Esophagus squamous epithelium (tissue), 5 donors: ENCODE measurements around the gene TRIM71. TPM values are rescaled to one million over a fixed set of nuclear protein-coding genes. Genes with fewer than 3 reads are reported as not detected.

Source experiments
- DNase-seq: peaks from one replicate; lab custom pipeline; 2025; lab: John Stamatoyannopoulos, UW
- H3K27ac ChIP-seq, 4 donors: fragments of 200-600 bp; sonication (generic); one replicate each; pipeline ENCODE4 v1.5.1; 2016 to 2019; ENCODE audit warnings: mild to moderate bottlenecking in 1 of 4
- H3K27me3 ChIP-seq, 4 donors: fragments of 200-600 bp; sonication (generic); 1 replicate in 3 of 4; 2 replicates in 1 of 4; pipeline versions ENCODE4 v1.5.1 to v1.6.0; 2017 to 2021; ENCODE audit warnings: antibody characterized with exemption in 1 of 4
- H3K36me3 ChIP-seq, 3 donors: fragments of 200-600 bp; sonication (generic); one replicate each; pipeline ENCODE4 v1.5.1; 2016 to 2019
- H3K4me1 ChIP-seq, 3 donors: fragments of 200-600 bp; sonication (generic); one replicate each; pipeline ENCODE4 v1.5.1; 2017 to 2019
- H3K4me3 ChIP-seq, 4 donors: fragments of 200-600 bp; sonication (generic); 1 replicate in 3 of 4; 2 replicates in 1 of 4; pipeline ENCODE4 v1.5.1; 2016 to 2019; ENCODE audit warnings: mild to moderate bottlenecking in 2 of 4, moderate library complexity in 1 of 4
- H3K9me3 ChIP-seq, 3 donors: fragments of 200-600 bp; sonication (generic); one replicate each; pipeline ENCODE4 v1.5.1; 2016 to 2019
- POLR2A ChIP-seq, 4 donors: fragments of 450-650 bp; IDR thresholded peaks; one replicate each; pipeline ENCODE4 v1.6.1; 2017; ENCODE audit warnings: antibody characterized with exemption in 4 of 4, mild to moderate bottlenecking in 4 of 4, moderate library complexity in 3 of 4
- WGBS, 2 donors: methylation state at CpG; one replicate each; pipeline ENCODE4 v1.1.5; 2018; 5-methylcytosine and 5-hydroxymethylcytosine counted together
- intact Hi-C: fragments of 100-400 bp; cut with DNase I; formaldehyde crosslinking; loops from one replicate; pipeline ENCODE4 v1.15.0; 2022
- total RNA-seq, 4 donors: library from RNA; depleted of rRNA; stranded (reverse); fragments of >200 nt; gene quantifications; one replicate each; pipeline ENCODE4 v1.1.0, GENCODE V29; 2016
- TF ChIP-seq, protein P1 (sequence below), 6 experiments: fragments of 450-650 bp in 4 of 6; fragments of 200-600 bp in 2 of 6; sonication (generic) in 2 of 6; IDR thresholded peaks; one replicate each; pipeline ENCODE4 v1.5.1; 2016 to 2019; ENCODE audit warnings: antibody characterized with exemption in 6 of 6, mild to moderate bottlenecking in 4 of 6, moderate library complexity in 4 of 6
- donor health status: DM: yes; HTN: yes; CAD: no.

The TRIM71 gene
- total RNA-seq, 4 donors from 2014 or later: not detected

DNA sequence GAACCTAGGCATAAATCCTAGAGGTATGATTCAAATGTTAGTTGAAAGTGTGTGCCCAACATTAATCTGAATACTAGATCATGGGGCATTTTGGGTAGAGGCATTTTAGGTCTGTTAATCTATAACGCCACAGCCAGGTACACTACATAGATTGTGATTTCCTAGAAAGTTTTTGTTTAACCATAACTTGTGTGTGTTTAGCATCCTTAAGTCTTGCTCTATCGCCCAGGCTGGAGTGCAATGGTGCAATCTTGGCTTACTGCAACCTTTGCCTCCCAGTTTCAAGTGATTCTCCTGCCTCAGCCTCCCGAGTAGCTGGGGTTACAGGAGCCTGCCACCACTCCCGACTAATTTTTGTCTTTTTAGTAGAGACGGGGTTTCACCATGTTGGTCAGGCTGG lies 59.1 kb downstream of the TRIM71 start:
- Histone ChIP-seq H3K4me3 (no peak overlapping the region), H3K27me3 (no peaks in the 10 kb centered on the region), H3K36me3 (no peaks in the 10 kb centered on the region), H3K4me1 (peaks cover 0 to 22% (median 7%) of the 10 kb centered on the region in 3 donors), H3K27ac (no peak overlapping the region), H3K9me3 (no peaks in the 10 kb centered on the region)
- intact Hi-C loops: no loop called here
- DNase-seq: no peak
- 85 to 89% methylated on average over 5 of the region's 5 CpGs for WGBS, 2 donors
- TF ChIP-seq, protein P1, sequence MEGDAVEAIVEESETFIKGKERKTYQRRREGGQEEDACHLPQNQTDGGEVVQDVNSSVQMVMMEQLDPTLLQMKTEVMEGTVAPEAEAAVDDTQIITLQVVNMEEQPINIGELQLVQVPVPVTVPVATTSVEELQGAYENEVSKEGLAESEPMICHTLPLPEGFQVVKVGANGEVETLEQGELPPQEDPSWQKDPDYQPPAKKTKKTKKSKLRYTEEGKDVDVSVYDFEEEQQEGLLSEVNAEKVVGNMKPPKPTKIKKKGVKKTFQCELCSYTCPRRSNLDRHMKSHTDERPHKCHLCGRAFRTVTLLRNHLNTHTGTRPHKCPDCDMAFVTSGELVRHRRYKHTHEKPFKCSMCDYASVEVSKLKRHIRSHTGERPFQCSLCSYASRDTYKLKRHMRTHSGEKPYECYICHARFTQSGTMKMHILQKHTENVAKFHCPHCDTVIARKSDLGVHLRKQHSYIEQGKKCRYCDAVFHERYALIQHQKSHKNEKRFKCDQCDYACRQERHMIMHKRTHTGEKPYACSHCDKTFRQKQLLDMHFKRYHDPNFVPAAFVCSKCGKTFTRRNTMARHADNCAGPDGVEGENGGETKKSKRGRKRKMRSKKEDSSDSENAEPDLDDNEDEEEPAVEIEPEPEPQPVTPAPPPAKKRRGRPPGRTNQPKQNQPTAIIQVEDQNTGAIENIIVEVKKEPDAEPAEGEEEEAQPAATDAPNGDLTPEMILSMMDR (IDR thresholded peaks at IDR 0.05): no peak
- no peak for TF ChIP-seq POLR2A (IDR thresholded peaks at IDR 0.05)

DNA sequence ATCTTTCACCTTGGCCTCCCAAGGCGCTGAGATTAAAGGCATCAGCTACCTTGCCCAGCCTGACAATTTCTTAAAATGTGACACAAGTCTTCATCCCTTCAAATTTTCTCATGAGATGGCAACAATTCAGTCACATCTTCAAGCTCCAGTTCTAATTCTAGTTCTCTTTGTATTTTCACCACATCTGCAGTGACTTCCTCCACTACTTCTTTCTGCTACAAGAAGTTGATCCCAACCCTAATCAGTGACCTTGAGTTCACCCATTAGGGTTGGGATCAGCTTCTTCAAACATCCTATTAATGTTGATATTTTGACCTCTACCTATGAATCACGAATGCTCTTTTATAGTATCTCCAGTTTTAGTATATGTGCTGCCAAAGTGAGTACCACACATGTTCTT lies 59.8 kb downstream of the TRIM71 start:
- intact Hi-C loops: no loop called here
- no peak for DNase-seq
- H3K9me3 ChIP-seq: no peaks in the 10 kb centered on the region
- 79 to 82% methylated on average over 2 of the region's 2 CpGs for WGBS, 2 donors
- no peak overlapping the region for H3K4me3 ChIP-seq
- H3K27ac ChIP-seq: no peak overlapping the region
- TF ChIP-seq, protein P1 (IDR thresholded peaks at IDR 0.05): no peak
- TF ChIP-seq POLR2A (IDR thresholded peaks at IDR 0.05): no peak
- H3K4me1 ChIP-seq: peaks cover 0 to 15% (median 7%) of the 10 kb centered on the region in 3 donors
- no peaks in the 10 kb centered on the region for H3K27me3 ChIP-seq
- no peaks in the 10 kb centered on the region for H3K36me3 ChIP-seq

DNA sequence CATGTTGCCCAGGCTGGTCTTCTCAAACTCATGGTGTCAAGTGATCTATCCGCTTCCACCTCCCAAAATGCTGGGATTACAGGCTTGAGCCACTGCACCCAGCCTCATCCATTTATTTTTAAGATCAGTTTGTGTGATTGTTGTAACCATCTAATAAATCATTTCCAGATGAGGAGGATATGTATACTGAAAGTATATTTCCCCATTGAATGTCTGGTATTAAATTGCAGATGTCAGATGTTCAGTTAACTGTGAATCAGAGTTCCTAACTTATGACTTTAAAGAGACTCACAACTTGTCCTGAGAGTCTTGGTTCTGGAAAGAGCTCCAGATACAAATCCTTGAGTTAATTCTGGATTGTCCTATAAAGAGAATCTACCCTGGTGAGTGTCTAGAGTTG lies 62.4 kb downstream of the TRIM71 start:
- Histone ChIP-seq H3K27ac (no peak overlapping the region), H3K9me3 (no peaks in the 10 kb centered on the region), H3K36me3 (no peaks in the 10 kb centered on the region), H3K4me1 (no peaks in the 10 kb centered on the region), H3K4me3 (no peak overlapping the region), H3K27me3 (no peaks in the 10 kb centered on the region)
- no peak for TF ChIP-seq POLR2A (IDR thresholded peaks at IDR 0.05)
- TF ChIP-seq, protein P1 (IDR thresholded peaks at IDR 0.05): no peak
- no peak for DNase-seq
- intact Hi-C loops: no loop called here
- WGBS, 2 donors: 91 to 100% methylated on average over 1 of the region's 1 CpG

DNA sequence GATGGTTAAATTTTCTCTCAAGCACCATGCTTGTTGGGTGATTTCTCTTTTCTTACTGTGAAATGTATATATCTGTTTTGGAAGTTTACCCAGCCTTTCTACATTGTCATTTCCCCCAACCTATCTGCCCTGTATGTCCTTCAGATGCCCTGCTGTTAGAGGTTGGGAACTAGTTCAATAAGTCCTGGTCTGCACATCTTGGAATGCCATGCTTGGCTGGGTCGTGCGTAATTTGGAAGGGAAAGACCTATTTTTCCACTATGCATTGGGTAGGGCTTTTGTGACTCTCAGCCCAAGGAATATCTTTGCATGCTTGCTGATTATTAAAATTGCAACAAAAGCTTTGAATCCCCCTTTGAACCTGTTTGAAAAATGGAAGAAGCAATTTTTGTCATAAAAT lies 63.8 kb downstream of the TRIM71 start:
- TF ChIP-seq POLR2A (IDR thresholded peaks at IDR 0.05): no peak
- TF ChIP-seq, protein P1 (IDR thresholded peaks at IDR 0.05): no peak
- no peaks in the 10 kb centered on the region for H3K36me3 ChIP-seq
- no peak overlapping the region for H3K27ac ChIP-seq
- WGBS, 2 donors: 82 to 100% methylated on average over 2 of the region's 2 CpGs
- H3K27me3 ChIP-seq: no peaks in the 10 kb centered on the region
- H3K4me1 ChIP-seq: no peaks in the 10 kb centered on the region
- no peak for DNase-seq
- H3K4me3 ChIP-seq: no peak overlapping the region
- intact Hi-C loops: no loop called here
- no peaks in the 10 kb centered on the region for H3K9me3 ChIP-seq

DNA sequence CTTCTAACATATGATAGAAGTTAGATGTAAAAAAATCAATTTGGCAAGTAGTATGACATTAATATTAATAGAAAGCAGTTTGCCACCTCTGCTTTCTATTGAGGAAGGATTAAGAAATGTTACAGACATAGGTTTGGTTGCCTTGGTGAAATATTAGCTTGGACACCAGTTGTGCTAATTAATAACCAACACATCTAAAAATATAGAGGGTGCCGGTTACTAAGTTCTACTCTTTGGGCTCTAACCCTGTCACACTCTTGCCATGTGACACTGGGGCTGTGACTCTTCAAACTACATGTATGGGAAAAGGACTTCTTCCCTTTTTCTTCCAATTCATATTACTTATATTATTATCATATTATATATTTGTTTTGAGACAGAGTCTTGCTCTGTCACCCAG lies 64.4 kb downstream of the TRIM71 start:
- H3K27me3 ChIP-seq: no peaks in the 10 kb centered on the region
- intact Hi-C loops: no loop called here
- no peaks in the 10 kb centered on the region for H3K4me1 ChIP-seq
- TF ChIP-seq POLR2A (IDR thresholded peaks at IDR 0.05): no peak
- TF ChIP-seq, protein P1 (IDR thresholded peaks at IDR 0.05): no peak
- no peak overlapping the region for H3K27ac ChIP-seq
- WGBS, 2 donors: 74 to 87% methylated on average over 1 of the region's 1 CpG
- H3K4me3 ChIP-seq: no peak overlapping the region
- no peaks in the 10 kb centered on the region for H3K36me3 ChIP-seq
- no peak for DNase-seq
- no peaks in the 10 kb centered on the region for H3K9me3 ChIP-seq
